ENCODE data around the gene HSD17B12.

The HSD17B12 gene

GRCh38 chr11:43806976-43807375 lies 126.4 kb downstream of the HSD17B12 start:
- DNase-seq (ENCODE audit: low read depth), result no peak

- no peak for DNase-seq (ENCODE audit: low read depth)
These were observed 130.5 kb downstream of the HSD17B12 start for GRCh38 chr11:43810929-43811596.

GRCh38 chr11:43812471-43812870 lies 131.9 kb downstream of the HSD17B12 start:
- DNase-seq (ENCODE audit: low read depth), result no peak

GRCh38 chr11:43818220-43818619 lies 137.7 kb downstream of the HSD17B12 start:
- DNase-seq (ENCODE audit: low read depth), result no peak

GRCh38 chr11:43819926-43820325 lies 139.4 kb downstream of the HSD17B12 start:
- DNase-seq (ENCODE audit: low read depth), result no peak

- DNase-seq (ENCODE audit: low read depth), result no peak
These were observed 142.8 kb downstream of the HSD17B12 start for GRCh38 chr11:43823316-43823715.

GRCh38 chr11:43823851-43824250 lies 143.3 kb downstream of the HSD17B12 start:
- no peak for DNase-seq (ENCODE audit: low read depth)

GRCh38 chr11:43825217-43825816 lies 144.8 kb downstream of the HSD17B12 start:
- DNase-seq (ENCODE audit: low read depth), result no peak

GRCh38 chr11:43830928-43831440 lies 150.4 kb downstream of the HSD17B12 start:
- no peak for DNase-seq (ENCODE audit: low read depth)

- no peak for DNase-seq (ENCODE audit: low read depth)
These were observed 152.0 kb downstream of the HSD17B12 start for GRCh38 chr11:43832536-43832935.

- DNase-seq (ENCODE audit: low read depth), result no peak
These were observed 153.1 kb downstream of the HSD17B12 start for GRCh38 chr11:43833657-43834073.

GRCh38 chr11:43834286-43834685 lies 153.7 kb downstream of the HSD17B12 start:
- no peak for DNase-seq (ENCODE audit: low read depth)

GRCh38 chr11:43835104-43835503 lies 154.6 kb downstream of the HSD17B12 start:
- no peak for DNase-seq (ENCODE audit: low read depth)

- DNase-seq (ENCODE audit: low read depth), result no peak
These were observed 157.3 kb downstream of the HSD17B12 start for GRCh38 chr11:43837879-43838278.

- no peak for DNase-seq (ENCODE audit: low read depth)
These were observed 161.5 kb downstream of the HSD17B12 start for GRCh38 chr11:43842021-43842420.

GRCh38 chr11:43845816-43846215 lies 165.3 kb downstream of the HSD17B12 start:
- no peak for DNase-seq (ENCODE audit: low read depth)

- DNase-seq (ENCODE audit: low read depth), result peak; percentile 30
These were observed 171.6 kb downstream of the HSD17B12 start for GRCh38 chr11:43852057-43852636.

- no peak for DNase-seq (ENCODE audit: low read depth)
These were observed 173.2 kb downstream of the HSD17B12 start for GRCh38 chr11:43853781-43854180.

GRCh38 chr11:43856993-43857392 lies 176.5 kb downstream of the HSD17B12 start:
- no peak for DNase-seq (ENCODE audit: low read depth)

- DNase-seq (ENCODE audit: low read depth), result no peak
These were observed 180.6 kb downstream of the HSD17B12 start for GRCh38 chr11:43861141-43861540.

GRCh38 chr11:43866520-43866919 lies 186.0 kb downstream of the HSD17B12 start:
- no peak for DNase-seq (ENCODE audit: low read depth)

GRCh38 chr11:43866969-43867368 lies 186.4 kb downstream of the HSD17B12 start:
- DNase-seq (ENCODE audit: low read depth), result no peak

GRCh38 chr11:43868852-43869567 lies 188.5 kb downstream of the HSD17B12 start:
- DNase-seq (ENCODE audit: low read depth), result no peak
